HG03045 (cell line): ENCODE data around the gene CDH2.

Experiments
- ATAC-seq: cut with Tn5 transposase; IDR thresholded peaks from one replicate; pipeline ENCODE4 v1.9.1; 2021; ENCODE audit warnings: mild to moderate bottlenecking, moderate library complexity; ENCODE audit not compliant: unreplicated experiment

CDH2 gene

DNA sequence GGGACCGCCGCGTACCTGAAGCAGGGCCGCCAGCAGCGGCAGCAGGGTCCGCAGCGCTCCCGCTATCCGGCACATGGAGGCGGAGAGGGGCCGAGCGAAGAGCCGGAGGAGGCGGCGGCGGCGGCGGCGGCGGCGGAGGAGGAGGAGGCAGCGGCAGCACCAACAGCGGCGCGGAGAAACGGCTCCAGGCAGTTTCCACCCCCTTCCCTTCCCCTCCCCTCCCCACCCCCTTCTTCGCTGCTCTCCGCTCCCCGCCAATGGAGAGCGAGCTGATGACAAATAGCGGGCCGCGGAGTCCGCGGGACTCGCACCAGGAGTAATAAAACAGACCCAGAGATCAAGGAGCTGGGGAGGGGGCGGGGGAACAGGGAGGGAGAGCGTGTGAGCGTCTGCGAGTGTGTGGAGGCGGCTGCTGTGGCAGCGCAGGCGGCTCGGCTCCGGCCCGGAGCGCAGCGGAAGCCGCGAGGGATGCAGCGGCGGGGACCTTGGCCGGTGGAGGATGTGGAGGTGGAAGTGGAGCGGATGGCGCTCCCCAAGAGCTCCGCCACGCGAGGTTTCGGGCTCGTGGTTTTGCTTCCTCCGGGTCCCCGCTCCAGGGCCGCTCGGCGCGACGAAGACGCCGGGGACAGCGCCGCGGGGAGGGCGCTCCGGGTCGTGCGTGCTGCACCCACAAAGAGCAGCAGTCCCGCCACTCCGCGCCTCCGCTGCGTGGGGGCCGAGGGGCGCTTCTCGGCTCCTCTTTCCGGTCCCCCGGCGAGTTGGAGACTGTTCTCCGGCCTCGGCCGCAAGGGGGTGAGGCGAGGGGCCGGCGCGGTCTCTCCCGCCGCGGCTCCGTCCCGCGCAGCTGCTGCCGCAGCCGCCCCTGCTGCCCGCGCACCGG is at the start of gene CDH2:
TSS of gene CDH2 (minus strand) at position 183 of the 880 bp plus-strand sequence. CDS start at position 75, 108 bp downstream.
- ATAC-seq: no peak

- no peak for ATAC-seq
These were observed 35.1 kb upstream of the CDH2 start for GRCh38 chr18:28212060-28212459.

DNA sequence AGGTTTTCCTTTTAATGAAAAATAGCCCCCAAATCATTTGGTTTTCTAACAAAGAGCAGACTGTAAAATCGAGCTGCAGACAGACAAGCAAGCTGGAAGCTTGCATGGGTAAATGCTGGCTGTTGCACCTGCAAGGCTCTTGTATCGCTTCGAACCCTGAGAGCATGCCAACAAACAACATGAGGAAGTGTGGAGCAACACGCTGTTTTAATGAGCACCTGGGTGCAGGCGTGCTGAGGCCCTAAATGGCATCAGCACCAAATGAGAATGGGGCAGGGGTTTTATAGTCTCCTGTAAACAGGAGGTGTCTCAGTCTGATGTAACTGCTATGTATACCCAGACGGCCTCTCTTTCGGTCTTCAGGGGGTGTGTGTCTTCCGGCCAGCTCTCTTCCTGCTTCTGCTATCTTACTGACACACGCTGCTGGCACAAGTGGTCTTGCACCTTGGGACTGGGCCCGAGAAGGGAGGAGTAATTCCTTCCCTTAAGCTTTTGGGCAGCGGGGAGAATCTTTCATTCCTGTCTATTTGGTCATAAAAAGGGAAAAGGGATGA is 31.9 kb upstream of the CDH2 start:
- no peak for ATAC-seq

GRCh38 chr18:28208268-28208667 is 31.3 kb upstream of the CDH2 start:
- ATAC-seq: no peak

GRCh38 chr18:28204154-28204553 is 27.2 kb upstream of the CDH2 start:
- ATAC-seq: no peak

DNA sequence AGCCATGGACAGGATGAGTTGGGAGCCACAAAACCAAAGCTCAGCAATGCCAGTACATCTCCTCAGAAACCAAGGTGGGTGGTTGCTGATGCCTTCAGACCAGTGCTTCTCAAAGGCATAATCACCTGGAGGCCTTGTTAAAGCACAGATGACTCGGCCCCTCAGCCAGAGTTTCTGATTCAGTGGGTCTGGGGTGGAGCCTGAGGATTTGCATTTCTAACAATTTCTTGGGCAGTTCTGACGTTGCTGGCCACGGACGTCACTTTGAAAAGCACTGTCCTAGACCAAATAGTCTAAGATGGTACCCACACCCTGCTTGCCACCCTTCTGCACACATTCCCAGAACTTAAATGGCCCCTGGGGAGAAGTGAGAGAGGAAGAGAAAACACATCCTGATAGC is 24.1 kb upstream of the CDH2 start:
- no peak for ATAC-seq

DNA sequence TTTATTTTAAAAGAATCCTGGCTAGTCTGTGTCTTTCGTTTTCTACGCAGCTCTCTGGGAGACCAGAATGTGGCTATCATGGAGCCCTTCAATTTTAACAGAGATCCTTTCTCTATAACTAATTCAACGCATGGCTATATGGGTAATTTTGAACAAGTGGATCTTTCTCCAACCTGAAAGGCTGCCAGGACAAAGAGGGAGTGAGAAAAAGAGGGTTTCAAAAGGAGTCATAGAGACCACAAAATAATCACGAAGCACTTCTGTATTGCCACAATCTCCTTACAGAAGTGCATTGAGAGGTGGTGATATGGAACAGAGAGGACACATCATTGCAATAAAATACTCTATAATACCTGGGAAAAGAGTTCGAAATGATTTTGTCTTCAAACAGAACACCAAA is 21.7 kb upstream of the CDH2 start:
- ATAC-seq: no peak

DNA sequence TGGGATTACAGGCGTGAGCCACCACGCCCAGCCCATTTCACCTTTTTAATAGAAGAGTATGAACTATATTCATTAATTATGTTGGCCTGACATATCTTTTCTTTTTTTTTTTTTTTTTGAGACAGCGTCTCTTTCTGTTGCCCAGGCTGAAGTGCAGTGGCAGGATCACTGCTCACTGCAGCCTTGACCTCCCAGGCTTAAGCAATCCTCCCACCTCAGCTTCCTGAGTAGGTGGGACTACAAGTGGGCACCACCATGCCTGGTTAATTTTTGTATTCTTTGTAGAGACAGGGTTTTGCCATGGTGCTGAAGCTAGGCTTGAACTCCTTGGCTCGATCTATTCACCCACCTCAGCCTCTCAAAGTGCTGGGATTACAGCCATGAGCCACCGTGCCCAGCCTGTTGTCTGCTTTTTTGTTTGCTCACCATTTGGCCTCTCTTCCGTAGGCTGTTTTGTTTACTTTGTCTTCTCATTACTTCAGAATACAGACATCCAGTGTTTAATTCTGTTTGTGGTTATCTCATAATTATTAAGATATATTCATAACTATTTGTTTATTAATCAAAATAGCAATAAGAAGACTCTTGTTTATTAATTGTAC is 16.3 kb upstream of the CDH2 start:
- ATAC-seq: no peak

GRCh38 chr18:28189400-28190239 is 12.7 kb upstream of the CDH2 start:
- no peak for ATAC-seq

GRCh38 chr18:28185121-28185520 is 8.2 kb upstream of the CDH2 start:
- ATAC-seq: no peak

- ATAC-seq: no peak
These were observed 6.6 kb upstream of the CDH2 start for GRCh38 chr18:28183418-28184078.

DNA sequence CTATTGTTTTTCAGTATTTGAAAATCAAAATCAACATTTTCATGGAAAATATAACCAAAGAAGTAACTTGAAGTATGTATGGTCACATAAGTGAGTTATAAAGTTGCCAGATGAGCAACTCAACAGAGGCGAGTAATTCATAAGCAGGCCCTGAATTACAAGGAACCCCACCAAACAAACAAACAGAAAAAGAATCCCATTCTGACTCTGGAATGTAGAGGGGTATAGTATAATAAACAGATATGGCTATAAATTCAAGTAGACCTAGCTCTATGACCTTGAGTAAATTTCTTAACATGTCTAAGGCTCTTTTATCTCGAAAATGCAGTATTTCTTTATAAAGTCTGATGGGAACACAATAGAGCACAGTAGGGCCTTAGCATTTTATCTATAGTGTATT is 4.7 kb upstream of the CDH2 start:
- ATAC-seq: no peak

DNA sequence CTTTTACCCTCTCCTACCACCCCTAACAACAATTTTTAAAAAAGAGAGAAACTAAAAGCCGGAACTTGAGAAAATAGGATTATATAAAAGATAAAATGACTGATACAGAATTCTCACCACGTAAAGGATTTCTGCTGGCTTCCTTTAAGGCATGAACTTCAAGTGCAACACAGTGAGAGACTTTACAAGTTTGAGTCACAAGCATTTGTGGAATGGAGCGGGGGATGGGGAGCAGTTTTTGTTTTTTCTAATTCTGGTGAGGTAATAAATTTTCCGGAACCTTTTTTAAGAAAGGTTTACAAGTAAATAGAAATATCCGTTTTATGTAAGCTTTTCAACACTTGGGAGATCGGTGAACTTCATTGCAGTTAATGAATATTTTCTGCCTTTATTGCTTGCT is 1.8 kb upstream of the CDH2 start:
- ATAC-seq: no peak

GRCh38 chr18:28177828-28178635 is 1.1 kb upstream of the CDH2 start:
- no peak for ATAC-seq

- ATAC-seq: no peak
These were observed 307 bp downstream of the CDH2 start for GRCh38 chr18:28176698-28176947.

- ATAC-seq: no peak
These were observed 816 bp downstream of the CDH2 start for GRCh38 chr18:28175930-28176697.

DNA sequence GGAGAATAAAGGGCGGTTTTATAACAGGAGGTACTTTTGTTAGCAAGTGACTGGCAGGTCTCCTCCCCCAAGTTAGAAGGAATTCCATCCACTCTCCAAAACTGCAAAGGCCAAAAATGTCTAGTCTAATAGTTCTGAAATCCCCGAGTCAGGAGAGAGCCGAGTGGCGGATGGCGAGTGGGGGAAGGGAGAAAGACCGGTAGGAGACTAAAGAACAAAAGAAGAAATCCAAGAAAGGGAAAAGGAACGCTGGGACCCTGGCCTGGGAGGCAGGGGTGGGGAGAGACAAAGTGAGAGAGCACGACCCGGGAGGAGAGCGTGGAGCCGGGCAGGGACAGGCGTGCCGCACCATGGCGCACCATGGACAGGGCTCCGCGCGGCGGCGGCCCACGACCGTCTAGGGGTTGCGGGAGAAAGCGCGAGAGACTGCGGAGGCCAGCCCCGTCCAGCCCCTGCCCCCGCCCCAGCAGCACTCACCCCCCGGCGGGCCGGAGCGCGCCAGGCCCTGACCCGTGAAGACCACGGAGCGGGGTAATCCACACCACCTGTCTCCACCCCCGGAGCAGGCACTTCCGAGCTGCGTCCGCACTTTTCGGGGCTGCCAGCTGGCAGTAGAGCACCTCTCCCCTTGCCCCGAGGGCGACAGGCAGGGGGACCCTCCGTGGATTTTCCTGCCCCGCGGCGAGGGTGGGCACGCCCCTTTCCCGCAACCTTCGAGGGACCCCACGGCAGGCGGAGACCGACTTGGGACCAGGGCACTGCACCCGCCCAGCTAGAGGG is 1.6 kb downstream of the CDH2 start:
- no peak for ATAC-seq

DNA sequence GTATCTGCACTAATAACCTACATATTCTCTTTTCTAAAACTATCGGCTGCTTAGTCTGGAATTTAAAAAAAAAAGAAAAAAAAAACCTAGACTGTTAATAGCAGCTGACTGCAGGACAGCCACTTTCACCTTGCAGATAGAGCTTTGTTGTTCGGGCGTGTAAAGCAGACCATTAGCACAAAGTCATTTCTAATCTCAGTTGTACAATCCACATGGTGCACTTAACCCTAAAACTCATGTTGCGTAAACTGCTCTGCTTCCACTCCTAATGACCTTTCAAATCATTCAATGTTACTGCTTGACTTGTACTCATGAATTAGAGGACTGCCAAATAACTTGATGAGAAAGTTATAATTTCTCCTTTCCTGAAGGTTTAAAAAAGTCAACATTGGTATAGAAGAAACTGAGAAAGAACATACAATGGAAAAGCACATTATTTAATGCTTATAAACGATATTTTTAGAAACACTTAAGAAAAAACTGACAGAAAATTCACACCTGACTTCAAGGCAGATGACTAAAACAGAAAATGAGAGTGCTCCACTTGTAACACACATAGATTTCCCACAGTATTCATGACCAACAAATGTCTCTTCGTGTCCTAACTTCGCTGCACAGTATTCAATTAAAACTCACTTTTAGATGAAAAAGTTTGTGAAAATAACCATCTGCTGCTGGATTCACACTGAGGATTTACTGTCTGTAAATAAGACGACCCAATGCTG is 2.6 kb downstream of the CDH2 start:
- ATAC-seq: no peak
